Naive thymus-derived CD8-positive, alpha-beta T cell (primary cell): ENCODE results near the gene TTC16. TPM values are rescaled to one million over a fixed set of nuclear protein-coding genes. Genes with fewer than 3 reads are reported as not detected.

Source experiments
- ATAC-seq, 2 donors: fragments of 150-1000 bp; cut with Tn5 transposase in 1 of 2; sonication (Bioruptor Pico), chemical (Tn5 transposase) in 1 of 2; 1 replicate in 1 of 2; 2 replicates in 1 of 2; pipeline ENCODE4 v1.10.0; 2021; ENCODE audit warnings: mild to moderate bottlenecking in 2 of 2, moderate library complexity in 2 of 2
- POLR2A ChIA-PET: fragments of 350-600 bp; sonication (Branson Sonifier 250); formaldehyde crosslinking; loops from one replicate; lab custom pipeline; 2021; ENCODE audit warnings: antibody characterized with exemption; lab: Charles Lee
- DNase-seq, 10 donors: peaks; one replicate each; pipeline versions ENCODE4 v3.0.0 to v3.0.0-alpha.2; 2020 to 2022
- H3K27ac Mint-ChIP-seq, 10 donors: one replicate each; pipeline ENCODE4 v1.8.0; 2020 to 2022; ENCODE audit warnings: mild to moderate bottlenecking in 10 of 10, mixed read lengths in 10 of 10, moderate library complexity in 4 of 10, inconsistent platforms in 1 of 10
- H3K27me3 Mint-ChIP-seq, 5 donors: one replicate each; pipeline ENCODE4 v1.8.0; 2021 to 2022; ENCODE audit warnings: mixed read lengths in 5 of 5
- H3K36me3 Mint-ChIP-seq, 3 donors: one replicate each; pipeline ENCODE4 v1.8.0; 2020 to 2022; ENCODE audit warnings: mixed read lengths in 3 of 3, mild to moderate bottlenecking in 2 of 3, inconsistent platforms in 1 of 3
- H3K4me1 Mint-ChIP-seq, 4 donors: one replicate each; pipeline ENCODE4 v1.8.0; 2021 to 2022; ENCODE audit warnings: mixed read lengths in 4 of 4
- H3K4me3 Mint-ChIP-seq, 10 donors: one replicate each; pipeline ENCODE4 v1.8.0; 2020 to 2022; ENCODE audit warnings: mild to moderate bottlenecking in 10 of 10, mixed read lengths in 10 of 10, moderate library complexity in 6 of 10, inconsistent platforms in 1 of 10
- H3K9me3 Mint-ChIP-seq, 9 donors: one replicate each; pipeline ENCODE4 v1.8.0; 2020 to 2022; ENCODE audit warnings: mixed read lengths in 9 of 9, mild to moderate bottlenecking in 3 of 9, inconsistent platforms in 1 of 9, moderate library complexity in 1 of 9
- polyA plus RNA-seq, 3 donors: library from polyadenylated mRNA; unstranded; fragments of 300-500 nt; fragmentation: Illumina TruSeq; gene quantifications; one replicate each; pipeline ENCODE4 v1.2.3, GENCODE V29; 2021
- total RNA-seq, 8 experiments: library from RNA in 2 of 8; stranded (reverse) in 2 of 8; gene quantifications; one replicate each; pipeline ENCODE4 v1.2.3 and lab custom pipeline; 2021 to 2026

TTC16 gene
- total and polyA plus RNA-seq, 5 experiments from 2014 or later, result 1.8 to 8.2 (median 4.4) TPM

DNA sequence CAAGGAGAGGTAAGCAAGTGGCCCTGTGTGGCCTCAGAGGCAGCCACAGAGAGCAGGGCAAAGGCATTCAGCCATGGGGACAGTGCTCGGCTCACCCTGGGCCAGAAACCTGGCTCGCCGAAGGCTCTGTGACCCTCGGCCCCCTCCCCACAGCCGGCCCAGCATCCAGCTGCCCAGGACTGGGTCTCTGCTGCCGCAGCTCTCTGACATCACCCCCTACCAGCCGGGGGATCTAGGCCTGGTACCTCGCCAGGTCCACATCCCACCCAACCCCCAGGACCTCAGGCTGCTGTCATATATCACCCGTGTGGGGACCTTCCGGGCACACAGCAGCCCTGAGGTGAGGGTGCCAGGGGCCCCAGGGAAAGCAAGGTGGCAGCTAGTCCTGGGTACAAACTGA, 3.0 kb upstream of the TTC16 start:
- Mint-ChIP-seq H3K4me3 (peak overlapping the region in 5 of 10 donors; percentile 14 to 59 (median 32)), H3K4me1 (peaks cover 14 to 45% (median 35%) of the 10 kb centered on the region in 4 donors), H3K27me3 (no peaks in the 10 kb centered on the region), H3K27ac (peak overlapping the region in 1 of 10 donors; percentile 33), H3K36me3 (no peaks in the 10 kb centered on the region), H3K9me3 (peaks cover 0 to 2% (median 0%) of the 10 kb centered on the region in 9 donors)
- no peak for ATAC-seq
- POLR2A ChIA-PET, result interaction anchor here (0.6 to 0.7 kb wide), 2 partner anchors 147 to 984 kb away, joined by 3 to 4 read pairs; no protein-coding TSS in a partner anchor
- no peak for DNase-seq

DNA sequence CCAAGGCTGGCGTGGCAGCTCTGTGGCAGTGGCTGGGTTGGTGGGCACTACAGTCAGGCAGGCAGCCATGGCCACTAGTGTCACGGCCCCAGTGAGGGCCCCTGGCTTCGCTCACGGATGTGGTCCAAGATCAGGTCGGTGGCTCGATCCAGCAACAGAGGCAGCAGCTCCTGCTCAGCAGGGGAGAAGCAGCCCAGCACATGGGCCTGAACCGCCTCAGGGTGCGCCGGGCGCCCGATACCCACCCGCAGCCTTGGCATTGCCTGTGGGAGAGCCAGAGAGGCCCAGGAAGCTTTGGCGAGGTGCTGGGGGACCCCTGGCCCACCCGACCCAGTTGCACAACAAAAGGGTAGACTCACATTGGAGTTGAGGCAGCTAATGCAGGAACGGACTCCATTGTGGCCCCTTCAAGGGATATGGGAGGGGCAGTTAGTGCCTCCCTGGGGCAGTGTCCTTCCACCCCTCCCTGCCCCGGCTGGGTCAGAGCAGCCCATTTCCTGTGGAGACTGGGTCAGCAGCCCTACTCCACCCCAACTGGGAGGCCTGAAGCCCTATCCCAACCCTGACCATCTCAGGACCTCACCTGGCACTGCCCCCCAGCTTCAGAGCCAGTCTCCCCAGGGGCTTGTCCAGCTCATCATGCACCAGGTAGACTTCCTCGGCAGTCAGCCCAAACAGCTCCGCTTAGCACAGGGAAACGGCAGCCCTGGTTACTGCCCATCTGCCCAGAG, 1.7 kb upstream of the TTC16 start:
- Mint-ChIP-seq H3K36me3 (no peaks in the 10 kb centered on the region), H3K27me3 (no peaks in the 10 kb centered on the region), H3K4me1 (peaks cover 14 to 47% (median 36%) of the 10 kb centered on the region in 4 donors), H3K27ac (peak overlapping the region in 9 of 10 donors; percentile 13 to 86 (median 52)), H3K9me3 (no peaks in the 10 kb centered on the region), H3K4me3 (peak overlapping the region; percentile 63 to 90 (median 78))
- DNase-seq (no peak), ATAC-seq (no peak)
- POLR2A ChIA-PET, result interaction anchor here (1.3 to 1.4 kb wide), 2 partner anchors 9 to 202 kb away, joined by 3 to 4 read pairs; no protein-coding TSS in a partner anchor

DNA sequence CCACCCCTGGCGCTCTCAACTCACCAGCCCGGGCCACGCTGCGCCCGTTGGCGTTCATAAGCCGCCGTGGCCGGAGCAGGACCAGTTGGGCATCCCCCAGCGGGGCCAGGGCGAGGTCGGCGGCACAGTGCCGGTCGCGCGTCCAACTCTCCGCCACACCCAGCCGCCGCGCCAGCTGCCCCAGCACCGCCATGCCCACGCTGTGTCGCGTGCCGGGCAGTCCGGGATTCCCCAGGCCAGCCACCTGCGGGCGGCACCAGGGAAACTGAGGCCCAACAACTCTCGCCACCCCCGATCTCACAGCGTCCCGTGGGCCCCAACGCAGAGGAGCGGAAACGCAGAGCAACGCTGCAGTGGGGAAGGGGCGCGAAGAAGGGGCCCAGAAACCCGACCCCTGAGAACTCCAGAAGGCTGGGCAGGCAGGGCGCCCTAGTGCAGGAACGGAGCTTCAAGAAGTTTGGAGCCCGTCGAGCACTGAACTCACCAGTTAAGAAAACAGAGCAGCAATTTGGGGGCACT, 869 bp upstream of the TTC16 start:
- no peaks in the 10 kb centered on the region for H3K36me3 Mint-ChIP-seq
- H3K9me3 Mint-ChIP-seq, result no peaks in the 10 kb centered on the region
- H3K27ac Mint-ChIP-seq, result peak overlapping the region; percentile 95 to 99 (median 98)
- POLR2A ChIA-PET, result interaction anchor here (0.6 to 3.3 kb wide), 9 partner anchors 8 to 183 kb away, joined by 3 to 19 read pairs (median 4); partner anchors contain the start of genes CDK9, CFAP157 and TOR2A
- ATAC-seq (peak; percentile 23 to 37), DNase-seq (no peak)
- no peaks in the 10 kb centered on the region for H3K27me3 Mint-ChIP-seq
- peaks cover 19 to 53% (median 42%) of the 10 kb centered on the region in 4 donors for H3K4me1 Mint-ChIP-seq
- H3K4me3 Mint-ChIP-seq, result peak overlapping the region; percentile 90 to 100 (median 99)

DNA sequence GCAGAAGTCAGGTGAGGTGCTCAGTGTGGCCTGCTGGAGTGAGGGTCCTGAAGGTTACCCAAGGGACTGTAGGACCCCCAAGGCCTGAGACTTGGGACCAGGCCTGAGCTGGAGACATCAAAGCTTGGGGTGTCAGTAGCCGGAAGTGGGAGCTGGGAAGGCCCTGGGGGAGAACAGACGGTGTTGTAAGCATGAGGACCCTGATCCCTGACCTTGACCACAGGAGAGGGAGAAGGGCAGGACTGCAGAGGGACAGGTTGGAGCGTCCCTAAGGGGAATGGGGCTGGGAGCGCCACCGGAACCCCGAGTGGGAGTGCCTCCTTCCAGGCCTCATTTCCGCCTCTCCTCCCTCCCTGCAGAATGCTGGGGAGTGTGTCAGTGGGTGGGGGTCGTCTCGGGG, 533 bp downstream of the TTC16 start:
- no peaks in the 10 kb centered on the region for H3K36me3 Mint-ChIP-seq
- POLR2A ChIA-PET, result interaction anchor here (1.1 to 3.3 kb wide), 5 partner anchors 17 to 182 kb away, joined by 4 to 19 read pairs (median 6); partner anchors contain the start of gene TOR2A
- H3K4me3 Mint-ChIP-seq, result peak overlapping the region; percentile 90 to 100 (median 99)
- peaks cover 19 to 52% (median 41%) of the 10 kb centered on the region in 4 donors for H3K4me1 Mint-ChIP-seq
- H3K27me3 Mint-ChIP-seq, result no peaks in the 10 kb centered on the region
- peak overlapping the region; percentile 95 to 99 (median 98) for H3K27ac Mint-ChIP-seq
- H3K9me3 Mint-ChIP-seq, result no peaks in the 10 kb centered on the region
- DNase-seq (no peak), ATAC-seq (no peak)

DNA sequence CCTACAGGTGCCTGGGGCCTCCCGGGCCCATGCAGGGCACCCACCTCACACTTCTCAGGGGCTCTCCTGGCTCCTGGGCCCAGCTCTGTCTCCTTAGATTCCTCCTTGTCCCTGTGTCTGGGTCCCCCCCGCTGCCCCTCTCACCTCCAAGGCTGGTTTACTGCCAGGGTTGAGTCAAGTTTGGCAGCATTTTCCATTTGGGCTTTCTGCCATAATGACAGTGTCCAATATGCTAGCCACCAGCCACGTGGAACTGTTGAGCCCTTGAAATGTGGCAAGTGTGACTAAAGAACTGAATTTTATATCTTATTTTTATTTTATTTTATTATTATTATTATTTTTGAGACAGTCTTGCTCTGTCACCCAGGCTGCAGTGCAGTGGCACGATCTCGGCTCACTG, 1.9 kb downstream of the TTC16 start:
- no peaks in the 10 kb centered on the region for H3K36me3 Mint-ChIP-seq
- H3K4me3 Mint-ChIP-seq, result peak overlapping the region in 4 of 10 donors; percentile 22 to 62 (median 40)
- no peak for DNase-seq
- peaks cover 19 to 51% (median 37%) of the 10 kb centered on the region in 4 donors for H3K4me1 Mint-ChIP-seq
- peaks cover 0 to 2% (median 0%) of the 10 kb centered on the region in 5 donors for H3K27me3 Mint-ChIP-seq
- H3K27ac Mint-ChIP-seq, result peak overlapping the region in 5 of 10 donors; percentile 24 to 89 (median 63)
- no peak for ATAC-seq
- POLR2A ChIA-PET, result interaction anchor here (0.6 to 3.3 kb wide), 4 partner anchors 14 to 152 kb away, joined by 3 to 19 read pairs (median 4); partner anchors contain the start of gene TOR2A
- H3K9me3 Mint-ChIP-seq, result no peaks in the 10 kb centered on the region

DNA sequence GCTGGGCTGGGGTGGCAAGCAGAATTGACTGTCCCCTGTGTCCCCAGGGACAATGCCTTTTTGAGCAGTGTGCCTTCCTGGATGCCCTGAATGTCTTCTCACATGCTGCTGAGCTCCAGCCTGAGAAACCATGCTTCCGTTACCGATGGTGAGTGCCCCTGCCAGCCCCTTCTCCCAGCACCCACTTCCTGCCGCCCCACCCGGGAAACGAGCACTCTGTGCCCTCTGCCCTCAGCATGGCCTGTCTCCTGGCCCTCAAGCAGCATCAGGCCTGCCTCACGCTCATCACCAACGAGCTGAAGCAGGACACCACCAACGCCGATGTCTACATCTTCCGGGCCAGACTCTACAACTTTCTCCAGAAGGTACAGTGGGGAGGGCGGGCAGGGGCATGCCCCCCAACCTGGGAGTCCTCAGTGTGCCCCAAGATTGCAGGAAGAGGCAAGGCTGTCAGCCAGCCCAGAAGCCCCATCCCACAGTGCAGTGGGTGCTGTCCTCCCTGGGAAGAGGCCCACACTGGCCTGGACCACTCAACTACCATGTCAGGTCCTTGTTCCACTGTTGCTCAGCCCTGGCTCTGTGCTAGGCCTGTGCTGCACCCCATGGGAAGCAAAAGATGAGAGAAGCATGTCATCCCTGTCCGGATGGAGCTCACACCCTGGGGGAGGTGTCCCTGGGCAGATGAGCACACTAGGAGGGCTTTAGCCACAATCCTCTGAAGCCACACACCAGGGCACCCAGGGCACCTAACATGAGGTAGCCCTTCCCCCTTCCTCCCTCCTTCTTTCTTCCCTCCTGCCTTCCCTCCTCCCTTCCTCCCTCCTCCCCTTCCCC, 4.4 kb downstream of the TTC16 start:
- H3K9me3 Mint-ChIP-seq, result no peaks in the 10 kb centered on the region
- H3K36me3 Mint-ChIP-seq, result no peaks in the 10 kb centered on the region
- DNase-seq (peak in 6 of 10 donors; percentile 15 to 54 (median 44)), ATAC-seq (peak; percentile 13)
- H3K4me1 Mint-ChIP-seq, result peaks cover 19 to 45% (median 35%) of the 10 kb centered on the region in 4 donors
- H3K27me3 Mint-ChIP-seq, result peaks cover 0 to 2% (median 0%) of the 10 kb centered on the region in 5 donors
- POLR2A ChIA-PET, result interaction anchor here (1.1 to 1.6 kb wide), 8 partner anchors 11 to 150 kb away, joined by 3 to 6 read pairs (median 4); partner anchors contain the start of gene TOR2A
- peak overlapping the region; percentile 44 to 90 (median 76) for H3K4me3 Mint-ChIP-seq
- H3K27ac Mint-ChIP-seq, result peak overlapping the region; percentile 71 to 97 (median 94)

DNA sequence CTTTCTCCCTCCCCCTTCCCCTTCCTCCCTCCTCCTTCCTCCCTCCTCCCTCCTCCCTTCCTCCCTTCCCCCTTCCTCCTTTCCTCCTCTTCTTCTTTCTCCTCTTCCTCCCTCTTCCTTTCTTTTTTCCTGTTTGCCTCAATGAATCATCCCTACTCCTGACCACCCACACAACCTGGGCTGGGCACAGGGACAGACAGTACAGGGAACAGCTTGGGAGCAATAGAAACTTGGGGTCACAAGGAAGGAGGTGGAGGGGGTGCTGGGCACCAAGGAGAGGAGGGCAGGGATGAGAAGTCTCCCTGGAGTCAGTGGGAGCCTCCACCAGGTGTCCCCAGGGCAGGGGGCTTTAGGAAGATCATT, 5.0 kb downstream of the TTC16 start:
- Mint-ChIP-seq H3K36me3 (no peaks in the 10 kb centered on the region), H3K4me3 (peak overlapping the region; percentile 42 to 82 (median 59)), H3K27ac (peak overlapping the region; percentile 47 to 95 (median 86)), H3K9me3 (no peaks in the 10 kb centered on the region), H3K4me1 (peaks cover 16 to 41% (median 29%) of the 10 kb centered on the region in 4 donors), H3K27me3 (peaks cover 0 to 2% (median 0%) of the 10 kb centered on the region in 5 donors)
- POLR2A ChIA-PET, result interaction anchor here (1.1 to 1.6 kb wide), 6 partner anchors 14 to 113 kb away, joined by 3 to 5 read pairs (median 4); partner anchors contain the start of gene TOR2A
- no peak for ATAC-seq
- DNase-seq, result no peak

DNA sequence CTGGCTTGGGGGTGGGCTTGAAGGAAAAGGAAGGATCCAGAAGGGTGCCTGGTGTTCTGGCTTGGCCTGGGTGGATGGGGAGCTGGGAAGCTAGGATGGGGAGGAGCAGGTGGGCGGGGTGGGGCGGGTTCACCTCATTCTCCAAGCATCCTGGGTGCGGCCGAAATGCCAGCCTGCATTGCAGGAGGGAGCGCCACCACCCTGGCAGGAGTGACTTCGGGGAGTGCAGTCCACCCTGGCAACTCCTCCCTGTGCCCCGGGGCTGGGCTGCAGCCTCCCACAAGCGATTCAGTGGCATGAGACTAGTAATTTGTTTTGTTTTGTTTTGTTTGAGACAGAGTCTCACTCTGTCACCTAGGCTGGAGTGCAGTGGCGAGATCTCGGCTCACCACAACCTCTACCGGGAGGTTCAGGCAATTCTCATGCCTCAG, 5.5 kb downstream of the TTC16 start:
- H3K9me3 Mint-ChIP-seq, result no peaks in the 10 kb centered on the region
- peak in 1 of 10 donors; percentile 29 for DNase-seq
- H3K4me1 Mint-ChIP-seq, result peaks cover 13 to 35% (median 24%) of the 10 kb centered on the region in 4 donors
- H3K4me3 Mint-ChIP-seq, result peak overlapping the region; percentile 39 to 82 (median 63)
- peak; percentile 35 to 39 for ATAC-seq
- peaks cover 0 to 2% (median 0%) of the 10 kb centered on the region in 5 donors for H3K27me3 Mint-ChIP-seq
- POLR2A ChIA-PET, result interaction anchor here (1.3 kb wide), 1 partner anchor 16 kb away, joined by 4 read pairs; no protein-coding TSS in a partner anchor
- no peaks in the 10 kb centered on the region for H3K36me3 Mint-ChIP-seq
- H3K27ac Mint-ChIP-seq, result peak overlapping the region in 9 of 10 donors; percentile 39 to 95 (median 86)

DNA sequence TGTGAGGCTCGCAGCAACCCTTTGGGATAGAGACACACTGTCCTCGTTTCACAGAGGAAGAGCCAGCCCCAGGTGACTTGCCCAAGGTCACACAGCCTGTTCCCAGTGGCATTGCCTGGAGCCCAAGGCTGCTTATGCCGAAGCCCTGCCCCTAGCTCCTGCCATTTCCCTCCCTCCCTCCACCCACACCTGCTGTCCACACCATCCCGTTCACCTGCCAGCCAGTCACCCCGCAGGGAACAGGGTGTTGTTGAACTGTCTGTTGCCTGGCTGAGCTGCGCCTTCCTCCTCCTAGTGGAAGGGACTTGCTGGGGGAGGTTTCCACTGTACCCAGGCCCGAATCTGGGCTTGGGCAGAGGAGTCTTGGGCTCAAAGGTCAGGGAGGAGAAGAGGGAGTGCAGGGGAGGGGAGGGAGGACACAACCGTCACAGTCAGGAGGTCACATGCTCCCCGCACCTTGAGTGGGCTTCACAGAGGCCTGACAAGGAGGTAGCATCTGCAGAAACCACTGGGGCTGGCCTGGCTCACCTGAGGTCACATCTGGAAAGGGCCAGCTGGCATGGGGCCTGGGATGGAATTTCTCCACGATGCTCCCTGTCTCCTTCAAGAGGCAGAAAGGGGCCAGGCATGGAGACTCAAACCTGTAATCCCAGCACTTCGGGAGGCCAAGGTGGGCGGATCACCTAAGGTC, 6.3 kb downstream of the TTC16 start:
- H3K27ac Mint-ChIP-seq, result peak overlapping the region in 7 of 10 donors; percentile 53 to 93 (median 66)
- H3K27me3 Mint-ChIP-seq, result peaks cover 0 to 2% (median 0%) of the 10 kb centered on the region in 5 donors
- no peaks in the 10 kb centered on the region for H3K9me3 Mint-ChIP-seq
- H3K4me1 Mint-ChIP-seq, result peaks cover 13 to 34% (median 24%) of the 10 kb centered on the region in 4 donors
- no peak for DNase-seq
- H3K4me3 Mint-ChIP-seq, result peak overlapping the region in 1 of 10 donors; percentile 60
- H3K36me3 Mint-ChIP-seq, result no peaks in the 10 kb centered on the region
- POLR2A ChIA-PET, result no interaction called here
- no peak for ATAC-seq

DNA sequence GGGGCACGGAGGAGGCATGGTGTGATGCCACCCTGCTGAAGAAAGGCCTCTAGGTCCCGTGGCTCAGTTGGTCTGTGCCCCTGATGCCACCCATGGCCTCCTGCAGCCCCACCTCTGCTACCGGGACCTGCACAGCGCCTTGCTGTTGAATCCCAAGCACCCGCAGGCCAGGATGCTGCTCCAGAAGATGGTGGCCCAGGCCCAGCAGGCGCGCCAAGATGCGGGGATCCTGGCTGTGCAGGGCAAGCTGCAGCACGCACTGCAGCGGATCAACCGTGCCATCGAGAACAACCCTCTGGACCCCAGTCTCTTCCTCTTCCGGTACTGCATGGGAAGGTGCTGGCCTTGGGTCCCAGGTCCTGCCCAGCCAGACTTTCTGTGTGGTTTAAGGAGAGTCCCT, 7.1 kb downstream of the TTC16 start:
- Mint-ChIP-seq H3K27ac (peak overlapping the region in 3 of 10 donors; percentile 14 to 56 (median 39)), H3K4me3 (no peak overlapping the region), H3K36me3 (no peaks in the 10 kb centered on the region), H3K4me1 (peaks cover 13 to 34% (median 24%) of the 10 kb centered on the region in 4 donors), H3K9me3 (no peaks in the 10 kb centered on the region), H3K27me3 (peaks cover 0 to 2% (median 0%) of the 10 kb centered on the region in 5 donors)
- no peak for DNase-seq
- POLR2A ChIA-PET, result interaction anchor here (0.8 kb wide), 1 partner anchor 9 kb away, joined by 3 read pairs; no protein-coding TSS in a partner anchor
- ATAC-seq, result no peak

DNA sequence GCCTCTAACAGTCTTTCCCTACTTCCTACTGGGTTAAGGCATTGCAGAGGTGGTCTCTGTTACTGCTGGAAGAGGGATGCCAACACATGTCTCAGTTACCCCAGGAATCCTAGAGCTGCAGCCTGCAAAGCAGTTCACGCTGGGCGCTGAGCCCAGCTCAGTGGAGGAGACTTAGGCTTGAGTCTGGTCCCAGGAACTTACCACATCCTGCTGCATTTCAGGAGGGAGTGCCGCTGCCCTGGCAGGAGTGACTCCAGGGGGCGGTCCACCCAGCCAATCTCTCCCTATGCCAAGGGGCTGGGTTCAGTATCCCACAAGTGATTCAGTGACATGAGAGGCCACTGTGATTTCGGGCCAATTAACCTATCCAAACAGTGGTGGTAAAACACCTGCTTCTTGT, 7.6 kb downstream of the TTC16 start:
- DNase-seq, result no peak
- ATAC-seq, result no peak
- H3K4me1 Mint-ChIP-seq, result peaks cover 13 to 34% (median 24%) of the 10 kb centered on the region in 4 donors
- H3K36me3 Mint-ChIP-seq, result no peaks in the 10 kb centered on the region
- POLR2A ChIA-PET, result interaction anchor here (0.7 to 0.8 kb wide), 2 partner anchors 9 to 11 kb away, joined by 3 to 5 read pairs; partner anchors contain the start of gene TOR2A
- peaks cover 0 to 2% (median 0%) of the 10 kb centered on the region in 5 donors for H3K27me3 Mint-ChIP-seq
- H3K27ac Mint-ChIP-seq, result peak overlapping the region in 5 of 10 donors; percentile 14 to 56 (median 42)
- no peak overlapping the region for H3K4me3 Mint-ChIP-seq
- H3K9me3 Mint-ChIP-seq, result no peaks in the 10 kb centered on the region
